ENCODE results near the gene GMIP. TPM values are rescaled to one million over a fixed set of nuclear protein-coding genes. Genes with fewer than 3 reads are reported as not detected.

Gene GMIP
- total RNA-seq, 1 experiment from 2014 or later, result 12.7 TPM

GRCh38 chr19:19637523-19638251, 5.8 kb downstream of the GMIP start:
- peaks cover 1% of the 10 kb centered on the region for H3K23me2 ChIP-seq (ENCODE audit: insufficient read length, low read depth, low read length, poor library complexity, severe bottlenecking)
- no peaks in the 10 kb centered on the region for H4K20me1 ChIP-seq (ENCODE audit: control insufficient read depth, insufficient read depth, insufficient read length)
- H2AFZ ChIP-seq (ENCODE audit: low read length), result no peak overlapping the region
- H2BK20ac ChIP-seq (ENCODE audit: low read depth, low read length, poor library complexity, severe bottlenecking), result no peak overlapping the region
- no peak overlapping the region for H4K5ac ChIP-seq (ENCODE audit: insufficient read length, low read depth, low read length)
- H3K36me3 Mint-ChIP-seq (ENCODE audit: insufficient read depth in 1 of 3, low read depth in 3 of 3), result peaks cover 9 to 31% (median 29%) of the 10 kb centered on the region in 3 experiments; a peak in 6 of 7 replicates
- no peaks in the 10 kb centered on the region for H3K27me3 ChIP-seq (ENCODE audit: insufficient read depth, low read length)
- no peak overlapping the region for H3K4me2 ChIP-seq (ENCODE audit: insufficient read depth, insufficient read length, low read length)
- no peak overlapping the region for H3K9ac ChIP-seq (ENCODE audit: extremely low read depth, insufficient read length, low read length)
- H3K4me3 Mint-ChIP-seq, result no peak overlapping the region
- H2AK5ac ChIP-seq (ENCODE audit: insufficient read length, low read length), result no peak overlapping the region
- no peaks in the 10 kb centered on the region for H3K79me1 ChIP-seq (ENCODE audit: insufficient read depth, low read depth, low read length, poor library complexity, severe bottlenecking)
- no peaks in the 10 kb centered on the region for H3K4me1 ChIP-seq (ENCODE audit: insufficient read depth, low read length)
- H3K18ac ChIP-seq (ENCODE audit: insufficient read length, low read depth, low read length), result no peak overlapping the region
- peak; percentile 92 for DNase-seq
- H3K23ac ChIP-seq (ENCODE audit: insufficient read length, low read depth, low read length), result no peak overlapping the region
- WGBS (ENCODE audit: extremely low coverage, insufficient read length, low lambda C conversion rate), result no CpG with 5 or more reads among the region's 53 CpGs
- H3T11ph ChIP-seq (ENCODE audit: low read length), result no peak overlapping the region
- H3K14ac ChIP-seq (ENCODE audit: insufficient read depth, low read length), result no peak overlapping the region
- H3K79me2 ChIP-seq (ENCODE audit: insufficient read depth, low read length), result no peaks in the 10 kb centered on the region
- H4K8ac ChIP-seq (replicated peaks; ENCODE audit: insufficient read length, low read depth, low read length), result no peak overlapping the region
- no peak overlapping the region for H3K56ac ChIP-seq (ENCODE audit: insufficient read length, low read depth, low read length)
- H2BK5ac ChIP-seq (ENCODE audit: insufficient read length, low read length), result no peak overlapping the region
- peaks cover 5 to 10% of the 10 kb centered on the region in 2 experiments for H3K4me1 Mint-ChIP-seq
- H2BK15ac ChIP-seq (ENCODE audit: low read depth, low read length), result no peak overlapping the region
- no peaks in the 10 kb centered on the region for H3K27me3 Mint-ChIP-seq (ENCODE audit: low read depth)
- no peaks in the 10 kb centered on the region for H3K9me3 ChIP-seq (ENCODE audit: control insufficient read depth, low read depth, low read length)
- peak; percentile 54 for TF ChIP-seq CTCF (conservative IDR thresholded peaks at IDR 0.05)
- no peak overlapping the region for H2BK120ac ChIP-seq (ENCODE audit: low read depth, low read length, poor library complexity, severe bottlenecking)
- H2BK12ac ChIP-seq (ENCODE audit: insufficient read length, low read depth, low read length), result no peak overlapping the region
- no peak overlapping the region for H3K27ac ChIP-seq (ENCODE audit: insufficient read length, low read depth, low read length)
- no peak overlapping the region for H3K4ac ChIP-seq (ENCODE audit: low read depth, low read length)
- H3K27ac Mint-ChIP-seq, result peak overlapping the region in 1 of 3 experiments; percentile 89; a peak in 2 of 7 replicates
- no peaks in the 10 kb centered on the region; a peak in 1 of 5 replicates for H3K9me3 Mint-ChIP-seq
- H4K91ac ChIP-seq (ENCODE audit: insufficient read length, low read depth, low read length), result no peak overlapping the region

Data from H9 (cell line).